NCI-H526 treated with DMSO at 0.1 percent for 48 hours (cell line): Measurements from ENCODE around the gene PSMB10.
"Not testable (repeated sequence)": the region's sequence is repeated elsewhere in the genome, so short reads cannot be mapped to it uniquely, and the experiment has no call there.

Experiments used
- DNase-seq: peaks from one replicate; lab custom pipeline; 2025; lab: John Stamatoyannopoulos, UW

The PSMB10 gene

GRCh38 chr16:67924140-67924906, 12.3 kb downstream of the PSMB10 start:
- no peak for DNase-seq

- DNase-seq: no peak
Observed at GRCh38 chr16:67923414-67924116, 13.1 kb downstream of the PSMB10 start.

DNA sequence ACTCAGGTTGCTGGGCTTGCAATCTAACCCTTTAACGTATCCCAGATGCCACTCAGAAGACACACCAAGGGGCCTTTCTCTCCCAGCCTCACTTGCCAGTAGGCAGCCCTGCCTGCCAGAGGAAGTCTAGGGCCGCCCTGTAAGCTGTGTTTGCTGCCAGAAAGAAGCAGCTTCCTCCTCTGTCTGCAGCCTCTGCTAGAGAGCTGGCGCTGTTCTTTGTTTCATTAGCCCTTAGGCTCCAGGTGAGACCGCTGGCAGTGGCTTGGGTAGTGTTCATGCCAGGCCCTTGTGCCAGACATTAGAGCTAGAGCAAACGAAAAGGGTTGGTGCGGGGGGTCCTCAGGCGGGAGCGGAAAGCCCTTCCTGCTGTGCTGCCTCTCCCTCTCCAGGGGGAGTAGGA, 13.9 kb downstream of the PSMB10 start:
- no peak for DNase-seq

GRCh38 chr16:67922221-67922620, 14.4 kb downstream of the PSMB10 start:
- no peak for DNase-seq

GRCh38 chr16:67919622-67920221, 16.9 kb downstream of the PSMB10 start:
- no peak for DNase-seq

GRCh38 chr16:67917852-67918236, 18.8 kb downstream of the PSMB10 start:
- DNase-seq: no peak

DNA sequence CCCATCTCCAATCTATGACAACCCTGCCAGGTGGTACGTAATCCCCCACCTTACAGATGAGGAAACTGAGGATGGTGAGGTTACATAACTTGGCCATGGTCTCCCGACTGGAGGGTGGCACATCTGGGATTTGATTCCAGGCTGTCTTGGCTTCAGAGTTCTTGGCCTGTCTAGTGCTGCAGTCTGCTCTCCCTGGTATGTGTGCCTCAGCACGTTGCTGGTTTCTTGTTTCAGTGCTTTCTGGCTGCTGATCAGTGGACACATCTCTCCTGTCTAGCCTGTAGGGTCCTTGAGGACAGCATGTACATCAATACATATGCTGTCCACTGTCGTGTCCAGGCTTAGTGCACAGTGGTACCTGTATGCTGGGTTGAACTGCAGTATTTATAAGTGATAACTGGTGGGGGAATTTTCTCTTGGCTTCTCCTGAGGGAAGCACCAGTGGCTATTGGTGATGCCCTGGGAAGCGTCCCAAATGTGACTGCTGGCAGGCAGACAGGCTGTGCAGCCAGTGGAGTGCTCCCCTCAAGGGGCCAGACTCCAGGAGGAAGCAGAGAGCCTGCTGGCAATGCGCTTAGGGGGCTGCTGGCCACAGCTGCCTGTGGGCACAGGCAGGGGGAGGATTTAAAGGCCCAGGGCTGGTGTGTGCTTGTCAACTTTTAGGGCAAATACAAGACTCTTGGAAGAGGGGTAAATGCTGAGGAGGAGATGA, 19.4 kb downstream of the PSMB10 start:
- no peak for DNase-seq

GRCh38 chr16:67915831-67916723, 20.6 kb downstream of the PSMB10 start:
- no peak for DNase-seq

DNA sequence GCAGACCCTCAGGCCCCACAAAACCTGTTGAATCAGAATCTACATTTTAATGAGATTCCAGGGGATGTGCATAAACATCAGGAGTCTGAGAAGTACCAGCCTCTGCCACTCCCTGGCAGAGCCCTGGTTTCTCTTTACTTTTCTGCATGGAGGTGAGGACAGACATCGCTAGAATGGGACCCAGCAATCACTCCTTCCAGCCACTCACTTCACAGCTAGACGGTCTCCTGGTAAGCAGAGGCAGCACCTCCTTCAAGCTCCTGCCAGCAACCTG, 21.2 kb downstream of the PSMB10 start:
- not testable (repeated sequence) for DNase-seq

- DNase-seq: no peak
Observed at GRCh38 chr16:67914758-67915495, 21.7 kb downstream of the PSMB10 start.

- DNase-seq: no peak
Observed at GRCh38 chr16:67910158-67910557, 26.5 kb downstream of the PSMB10 start.

DNA sequence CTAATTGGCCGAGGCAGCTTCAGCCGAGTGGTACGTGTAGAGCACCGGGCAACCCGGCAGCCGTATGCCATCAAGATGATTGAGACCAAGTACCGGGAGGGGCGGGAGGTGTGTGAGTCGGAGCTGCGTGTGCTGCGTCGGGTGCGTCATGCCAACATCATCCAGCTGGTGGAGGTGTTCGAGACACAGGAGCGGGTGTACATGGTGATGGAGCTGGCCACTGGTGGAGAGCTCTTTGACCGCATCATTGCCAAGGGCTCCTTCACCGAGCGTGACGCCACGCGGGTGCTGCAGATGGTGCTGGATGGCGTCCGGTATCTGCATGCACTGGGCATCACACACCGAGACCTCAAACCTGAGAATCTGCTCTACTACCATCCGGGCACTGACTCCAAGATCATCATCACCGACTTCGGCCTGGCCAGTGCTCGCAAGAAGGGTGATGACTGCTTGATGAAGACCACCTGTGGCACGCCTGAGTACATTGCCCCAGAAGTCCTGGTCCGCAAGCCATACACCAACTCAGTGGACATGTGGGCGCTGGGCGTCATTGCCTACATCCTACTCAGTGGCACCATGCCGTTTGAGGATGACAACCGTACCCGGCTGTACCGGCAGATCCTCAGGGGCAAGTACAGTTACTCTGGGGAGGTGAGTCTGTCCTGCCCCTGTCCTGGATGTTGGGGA, 27.5 kb downstream of the PSMB10 start:
- DNase-seq: no peak

- no peak for DNase-seq
Observed at GRCh38 chr16:67907397-67908180, 29.1 kb downstream of the PSMB10 start.

- no peak for DNase-seq
Observed at GRCh38 chr16:67902831-67903230, 33.8 kb downstream of the PSMB10 start.

- DNase-seq: no peak
Observed at GRCh38 chr16:67901734-67902133, 34.9 kb downstream of the PSMB10 start.

GRCh38 chr16:67897231-67897630, 39.4 kb downstream of the PSMB10 start:
- no peak for DNase-seq

DNA sequence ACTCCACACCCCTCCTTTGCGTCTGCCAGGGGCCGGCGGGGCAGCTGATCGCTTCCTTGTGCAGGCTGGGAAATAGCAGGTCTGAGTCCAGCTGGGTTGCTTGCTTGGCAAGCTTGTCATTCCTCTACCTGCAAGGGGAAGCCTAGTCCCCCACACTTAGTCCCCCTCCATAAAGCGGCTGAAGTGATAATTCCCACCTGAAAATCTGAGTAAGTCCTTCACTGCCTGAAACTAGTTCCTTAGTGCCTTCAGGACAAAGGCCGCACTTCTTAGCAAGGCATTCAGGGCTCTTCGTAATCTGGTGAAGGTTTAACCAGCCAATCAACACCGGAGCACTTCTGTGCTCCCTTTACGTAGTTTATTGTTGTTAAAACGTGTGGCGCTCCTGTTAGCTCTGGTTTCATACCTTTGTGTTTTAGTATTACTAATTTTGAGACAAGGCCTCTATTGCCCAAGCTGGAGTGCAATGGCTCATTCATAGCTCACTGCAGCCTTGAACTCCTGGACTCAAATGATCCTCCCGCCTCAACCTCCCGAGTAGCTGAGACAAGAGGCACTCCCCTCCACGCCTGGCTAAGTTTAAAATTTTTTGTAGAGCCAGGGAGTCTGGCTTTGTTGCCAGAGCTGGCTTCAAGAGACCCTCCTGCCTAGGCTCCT, 42.8 kb downstream of the PSMB10 start:
- no peak for DNase-seq

DNA sequence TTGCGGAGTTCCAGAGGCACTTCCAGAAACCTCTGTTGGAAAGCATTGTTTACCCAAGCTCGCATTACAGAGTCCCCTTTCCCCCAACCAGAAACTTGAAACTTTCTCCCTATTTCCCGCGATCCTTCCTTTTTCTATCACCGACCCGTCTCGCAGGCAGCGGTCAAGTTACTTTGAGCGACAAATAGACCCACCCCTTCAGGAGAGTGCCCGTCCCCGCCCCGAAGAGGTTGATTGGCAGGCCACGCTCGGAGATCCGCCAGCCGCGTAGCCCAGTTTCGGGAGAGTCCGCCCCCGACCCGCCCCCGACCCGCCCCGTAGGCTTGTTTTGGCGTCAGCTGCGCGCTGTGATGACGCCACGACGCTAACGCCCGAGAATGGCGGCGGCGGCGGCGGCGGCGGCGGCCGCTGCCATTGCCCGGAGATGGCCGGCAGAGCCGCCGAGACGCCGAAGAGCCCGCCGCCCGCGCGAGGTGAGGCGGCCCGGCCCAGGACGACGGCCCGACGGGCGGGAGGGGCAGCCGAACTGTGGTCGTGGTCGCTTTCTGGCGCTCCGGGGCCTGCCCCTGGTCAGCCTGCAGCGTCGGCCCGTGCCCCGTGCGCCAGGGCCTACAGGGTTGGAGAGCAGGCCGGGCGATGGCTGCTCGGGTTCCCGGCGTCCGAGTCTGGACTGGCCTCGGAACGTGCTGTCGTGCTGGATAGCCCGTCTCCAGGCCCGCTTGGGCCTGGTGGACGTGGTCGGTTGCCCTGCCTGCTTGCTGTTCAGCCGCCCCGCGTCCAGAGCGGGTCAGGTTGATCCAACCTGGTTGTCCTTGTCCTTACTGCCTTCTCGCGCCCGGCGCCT, 43.5 kb downstream of the PSMB10 start, which contains the start of gene PSKH1:
Gene PSKH1, plus strand, starts transcription at position 356 of the 844 bp plus-strand sequence. CDS start 15,496 bp downstream, outside the sequence.
- peak; percentile 79 for DNase-seq
